ENCODE results near the gene KRT80. TPM values are rescaled to one million over a fixed set of nuclear protein-coding genes. Genes with fewer than 3 reads are reported as not detected.
"Not testable (repeated sequence)": the region's sequence is repeated elsewhere in the genome, so short reads cannot be mapped to it uniquely, and the experiment has no call there.

Gene KRT80
- 1 to 10 TPM in 1 of 2 donors, not detected in 1; 1.1 TPM for total RNA-seq
- long read RNA-seq, result 0 reads

- DNase-seq (peak; percentile 79 to 85), ATAC-seq (peak; percentile 89)
- intact Hi-C loops (cut with DNase I, micrococcal nuclease), result no loop called here
These were observed at the start of gene KRT80 for GRCh38 chr12:52191841-52192791. Gene KRT80, minus strand, starts transcription at chr12:52192014. Its CDS starts 112 bp downstream, at chr12:52191902.

GRCh38 chr12:52241205-52241842, 49.5 kb upstream of the KRT80 start:
- intact Hi-C loops (cut with DNase I, micrococcal nuclease), result no loop called here
- ATAC-seq (no peak), DNase-seq (no peak)

- ATAC-seq; intact Hi-C loops (cut with DNase I, micrococcal nuclease); DNase-seq: not testable (repeated sequence)
These were observed 48.4 kb upstream of the KRT80 start for GRCh38 chr12:52240247-52240646.

GRCh38 chr12:52239767-52240166, 48.0 kb upstream of the KRT80 start:
- ATAC-seq (no peak), DNase-seq (no peak)
- intact Hi-C loops (cut with DNase I, micrococcal nuclease), result no loop called here

GRCh38 chr12:52238916-52239646, 47.3 kb upstream of the KRT80 start:
- ATAC-seq, result no peak
- no peak for DNase-seq
- intact Hi-C loops (cut with DNase I, micrococcal nuclease), result no loop called here

- intact Hi-C loops (cut with DNase I, micrococcal nuclease), result no loop called here
- ATAC-seq, result no peak
- no peak for DNase-seq
These were observed 46.5 kb upstream of the KRT80 start for GRCh38 chr12:52238207-52238840.

- intact Hi-C loops (cut with DNase I, micrococcal nuclease), result no loop called here
- no peak for DNase-seq
- peak; percentile 43 for ATAC-seq
These were observed 44.7 kb upstream of the KRT80 start for GRCh38 chr12:52236386-52237050.

GRCh38 chr12:52235822-52236361, 44.1 kb upstream of the KRT80 start:
- peak; percentile 84 for ATAC-seq
- peak; percentile 62 to 74 for DNase-seq
- intact Hi-C loops (cut with DNase I, micrococcal nuclease), result no loop called here

- DNase-seq, result no peak
- ATAC-seq, result no peak
- intact Hi-C loops (cut with DNase I, micrococcal nuclease), result no loop called here
These were observed 43.4 kb upstream of the KRT80 start for GRCh38 chr12:52235001-52235764.

GRCh38 chr12:52234223-52234810, 42.5 kb upstream of the KRT80 start:
- DNase-seq, result no peak
- ATAC-seq, result no peak
- intact Hi-C loops (cut with DNase I, micrococcal nuclease), result no loop called here

GRCh38 chr12:52233462-52234207, 41.8 kb upstream of the KRT80 start:
- no peak for DNase-seq
- intact Hi-C loops (cut with DNase I, micrococcal nuclease), result no loop called here

GRCh38 chr12:52232674-52233461, 41.1 kb upstream of the KRT80 start, which contains the start of gene KRT7:
Gene KRT7, plus strand, starts transcription at chr12:52233243. Its CDS starts 54 bp downstream, at chr12:52233297.
- DNase-seq (no peak), ATAC-seq (peak; percentile 14)
- intact Hi-C loops (cut with DNase I, micrococcal nuclease), result no loop called here

More at GRCh38 chr12:52233462-52234207, 41.8 kb upstream of the KRT80 start:
- ATAC-seq, result no peak

- ATAC-seq, result no peak
- no peak for DNase-seq
- intact Hi-C loops (cut with DNase I, micrococcal nuclease), result no loop called here
These were observed 40.4 kb upstream of the KRT80 start for GRCh38 chr12:52232203-52232673.

- peak in 1 of 2 donors; percentile 57 for DNase-seq
- intact Hi-C loops (cut with DNase I, micrococcal nuclease), result no loop called here
- peak; percentile 73 for ATAC-seq
These were observed 39.7 kb upstream of the KRT80 start for GRCh38 chr12:52231305-52232202.
